Mammary epithelial cell (primary cell): ENCODE measurements around the gene SEMA4G.

Experiments
- CTCF ChIP-seq, 2 donors: IDR thresholded peaks in 1 of 2; conservative IDR thresholded peaks in 1 of 2; 2 replicates each; pipeline ENCODE4 v1.5.1; 2011 to 2012; ENCODE audit warnings: inconsistent platforms in 2 of 2, low read length in 2 of 2, mild to moderate bottlenecking in 2 of 2, control low read depth in 1 of 2, low read depth in 1 of 2; ENCODE audit not compliant: insufficient read depth in 1 of 2; ENCODE audit errors: extremely low read depth in 1 of 2
- EZH2 ChIP-seq: IDR thresholded peaks from 2 replicates; pipeline ENCODE4 v1.6.1; 2012; ENCODE audit warnings: low read length, inconsistent platforms, borderline replicate concordance

GRCh38 chr10:100923580-100923979 lies 45.7 kb upstream of the SEMA4G start:
- no peak for TF ChIP-seq CTCF (conservative IDR thresholded peaks at IDR 0.05 in 1 of 2, IDR thresholded peaks at IDR 0.05 in 1 of 2; ENCODE audit: extremely low read depth in 1 of 2, insufficient read depth in 1 of 2, low read depth in 1 of 2, low read length in 2 of 2)
- no peak for TF ChIP-seq EZH2
